ENCODE results near the gene MAML2.

GRCh38 chr11:96158126-96158525 lies 184.9 kb downstream of the MAML2 start:
- no peak for TF ChIP-seq EP300 (IDR thresholded peaks at IDR 0.05)
- no peak for TF ChIP-seq CTCF (IDR thresholded peaks at IDR 0.05)

Data from stomach (tissue), 4 donors.